ENCODE measurements around the gene CSH2.

CSH2 gene

GRCh38 chr17:63831505-63831904 lies 42.0 kb downstream of the CSH2 start:
- Histone ChIP-seq H3K27me3 (ENCODE audit: control insufficient read depth, insufficient read depth, low read length) (no peaks in the 10 kb centered on the region), H3K36me3 (ENCODE audit: control insufficient read depth, insufficient read depth, low read length) (no peaks in the 10 kb centered on the region), H3K27ac (no peak overlapping the region), H3K9me3 (ENCODE audit: control insufficient read depth, low read length) (no peaks in the 10 kb centered on the region), H3K4me2 (ENCODE audit: low read length) (no peak overlapping the region), H3K4me1 (peaks cover 22% of the 10 kb centered on the region), H3K4me3 (ENCODE audit: low read depth, low read length) (no peak overlapping the region), H2AFZ (no peak overlapping the region), H3K9ac (no peak overlapping the region), H3K79me2 (peaks cover 11% of the 10 kb centered on the region)
- no peak for TF ChIP-seq CTCF (IDR thresholded peaks at IDR 0.05)

- no peaks in the 10 kb centered on the region for H3K36me3 ChIP-seq (ENCODE audit: control insufficient read depth, insufficient read depth, low read length)
- no peaks in the 10 kb centered on the region for H3K9me3 ChIP-seq (ENCODE audit: control insufficient read depth, low read length)
- peaks cover 17% of the 10 kb centered on the region for H3K79me2 ChIP-seq
- no peak for TF ChIP-seq CTCF (IDR thresholded peaks at IDR 0.05)
- no peak overlapping the region for H3K4me3 ChIP-seq (ENCODE audit: low read depth, low read length)
- H3K27me3 ChIP-seq (ENCODE audit: control insufficient read depth, insufficient read depth, low read length), result no peaks in the 10 kb centered on the region
- no peak overlapping the region for H3K27ac ChIP-seq
- peaks cover 22% of the 10 kb centered on the region for H3K4me1 ChIP-seq
- no peak overlapping the region for H3K4me2 ChIP-seq (ENCODE audit: low read length)
- H3K9ac ChIP-seq, result no peak overlapping the region
- no peak overlapping the region for H2AFZ ChIP-seq
Measured at GRCh38 chr17:63830904-63831491, 42.5 kb downstream of the CSH2 start.

- H3K4me2 ChIP-seq (ENCODE audit: low read length), result no peak overlapping the region
- no peak overlapping the region for H3K27ac ChIP-seq
- H3K9me3 ChIP-seq (ENCODE audit: control insufficient read depth, low read length), result no peaks in the 10 kb centered on the region
- no peak for TF ChIP-seq CTCF (IDR thresholded peaks at IDR 0.05)
- no peaks in the 10 kb centered on the region for H3K27me3 ChIP-seq (ENCODE audit: control insufficient read depth, insufficient read depth, low read length)
- no peak overlapping the region for H3K4me3 ChIP-seq (ENCODE audit: low read depth, low read length)
- no peaks in the 10 kb centered on the region for H3K36me3 ChIP-seq (ENCODE audit: control insufficient read depth, insufficient read depth, low read length)
- peaks cover 20% of the 10 kb centered on the region for H3K4me1 ChIP-seq
- no peak overlapping the region for H3K9ac ChIP-seq
- H3K79me2 ChIP-seq, result peaks cover 19% of the 10 kb centered on the region
- no peak overlapping the region for H2AFZ ChIP-seq
Measured at GRCh38 chr17:63830278-63830677, 43.2 kb downstream of the CSH2 start.

- no peaks in the 10 kb centered on the region for H3K27me3 ChIP-seq (ENCODE audit: control insufficient read depth, insufficient read depth, low read length)
- no peaks in the 10 kb centered on the region for H3K9me3 ChIP-seq (ENCODE audit: control insufficient read depth, low read length)
- peak overlapping the region; percentile 98 for H3K4me3 ChIP-seq (ENCODE audit: low read depth, low read length)
- H3K27ac ChIP-seq, result peak overlapping the region; percentile 97
- H3K9ac ChIP-seq, result no peak overlapping the region
- H2AFZ ChIP-seq, result no peak overlapping the region
- no peak for TF ChIP-seq CTCF (IDR thresholded peaks at IDR 0.05)
- H3K4me1 ChIP-seq, result peaks cover 19% of the 10 kb centered on the region
- H3K4me2 ChIP-seq (ENCODE audit: low read length), result peak overlapping the region; percentile 85
- H3K36me3 ChIP-seq (ENCODE audit: control insufficient read depth, insufficient read depth, low read length), result no peaks in the 10 kb centered on the region
- peaks cover 18% of the 10 kb centered on the region for H3K79me2 ChIP-seq
Measured at GRCh38 chr17:63828936-63829335, 44.5 kb downstream of the CSH2 start.

GRCh38 chr17:63827801-63828221 lies 45.7 kb downstream of the CSH2 start:
- H3K27me3 ChIP-seq (ENCODE audit: control insufficient read depth, insufficient read depth, low read length), result no peaks in the 10 kb centered on the region

More at GRCh38 chr17:63827801-63828221, 45.7 kb downstream of the CSH2 start:
- Histone ChIP-seq H3K36me3 (ENCODE audit: control insufficient read depth, insufficient read depth, low read length) (no peaks in the 10 kb centered on the region), H3K4me2 (ENCODE audit: low read length) (peak overlapping the region; percentile 85), H3K9ac (peak overlapping the region; percentile 51), H2AFZ (peak overlapping the region; percentile 83), H3K79me2 (peaks cover 18% of the 10 kb centered on the region), H3K27ac (peak overlapping the region; percentile 97), H3K9me3 (ENCODE audit: control insufficient read depth, low read length) (no peaks in the 10 kb centered on the region), H3K4me1 (peaks cover 19% of the 10 kb centered on the region), H3K4me3 (ENCODE audit: low read depth, low read length) (peak overlapping the region; percentile 98)
- TF ChIP-seq CTCF (IDR thresholded peaks at IDR 0.05), result no peak

Data from parathyroid adenoma (tissue), 2 donors.